Ramos (cell line): Measurements from ENCODE around the gene PHF21B.

Experiments
- in situ Hi-C: fragments of 300-500 bp; cut with MboI; formaldehyde crosslinking; loops from one replicate; pipeline ENCODE4 v1.14.3; 2022; ENCODE audit warnings: low sequenced_read_pairs; ENCODE audit not compliant: unreplicated experiment

Gene PHF21B

DNA sequence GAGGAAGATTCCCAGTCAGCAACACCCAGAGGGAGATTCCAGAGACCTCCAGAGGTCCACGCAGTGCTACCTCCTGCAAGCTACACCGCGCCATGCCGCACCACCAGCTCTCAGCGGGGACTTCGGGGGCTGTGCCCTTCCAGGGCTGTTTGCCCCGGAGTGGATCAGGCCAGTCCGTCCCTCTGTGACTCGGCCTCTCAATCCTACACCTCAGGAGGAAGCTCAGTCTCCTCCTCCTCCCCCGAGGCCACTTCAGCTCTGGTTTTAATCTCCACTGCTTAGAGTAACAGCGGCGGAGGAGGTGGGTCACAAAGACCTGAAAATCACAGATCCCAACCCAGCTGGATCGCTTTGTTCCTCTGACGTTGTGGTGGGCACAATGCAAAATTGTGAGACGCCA lies 68.6 kb downstream of the PHF21B start:
- in situ Hi-C loops: no loop called here

DNA sequence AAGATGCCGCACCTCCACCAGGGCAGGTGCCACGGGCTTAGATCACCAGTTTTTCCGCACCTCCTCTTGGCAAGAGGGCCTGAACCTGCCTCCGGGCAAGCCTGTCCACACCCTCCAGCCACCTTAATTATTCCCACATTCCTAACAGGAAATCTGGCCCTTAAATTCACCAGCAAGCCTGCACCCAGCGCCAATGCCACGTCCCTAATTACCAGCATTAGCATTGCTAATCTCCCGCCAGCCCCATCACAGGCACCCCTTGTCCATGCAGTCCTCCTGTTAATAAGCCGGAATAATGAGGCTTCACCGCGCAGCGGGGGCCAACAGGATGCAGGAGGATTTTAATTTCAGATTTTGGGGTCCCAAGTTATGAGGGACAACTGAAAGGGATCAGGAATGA lies 69.7 kb downstream of the PHF21B start:
- in situ Hi-C loops: no loop called here

DNA sequence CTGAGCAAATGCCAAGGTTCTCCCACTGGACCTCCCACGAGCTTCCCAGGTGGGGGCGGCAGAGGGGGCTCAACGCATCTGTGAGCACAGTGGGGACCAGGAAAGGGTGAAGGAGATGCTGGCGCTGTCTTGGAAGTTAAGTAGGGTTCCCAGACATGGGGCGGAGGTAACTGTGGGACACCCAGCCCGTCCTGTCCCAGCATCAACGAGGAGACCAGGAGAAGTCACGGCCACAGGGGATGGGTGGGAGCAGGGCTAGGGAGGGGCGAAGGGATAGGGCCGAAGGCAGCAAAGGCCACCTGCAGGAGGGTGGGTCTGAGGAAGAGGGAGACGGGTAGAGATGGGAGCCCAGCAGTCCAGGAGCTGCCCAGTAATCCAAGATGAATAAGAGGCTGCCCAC lies 70.4 kb downstream of the PHF21B start:
- in situ Hi-C loops: no loop called here

DNA sequence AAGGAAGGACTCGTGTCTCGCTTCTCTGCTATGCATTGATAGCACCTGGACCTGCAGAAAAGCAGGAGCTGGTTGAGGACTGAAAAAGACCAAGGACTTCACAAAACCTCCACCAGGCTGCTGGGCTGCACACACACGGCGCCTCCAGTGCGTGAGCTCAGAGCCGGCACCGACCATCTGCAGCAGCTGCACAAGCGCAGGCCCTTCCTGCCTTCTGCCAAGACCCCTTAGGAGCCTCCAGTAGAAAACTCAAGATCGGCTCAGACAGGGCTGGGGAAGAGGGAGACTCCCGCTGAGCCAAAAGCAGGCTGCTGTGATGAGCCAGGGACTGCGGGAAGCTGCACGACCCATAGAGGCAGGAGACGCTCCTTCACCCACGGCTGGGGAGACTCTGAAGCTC lies 70.9 kb downstream of the PHF21B start:
- in situ Hi-C loops: no loop called here

DNA sequence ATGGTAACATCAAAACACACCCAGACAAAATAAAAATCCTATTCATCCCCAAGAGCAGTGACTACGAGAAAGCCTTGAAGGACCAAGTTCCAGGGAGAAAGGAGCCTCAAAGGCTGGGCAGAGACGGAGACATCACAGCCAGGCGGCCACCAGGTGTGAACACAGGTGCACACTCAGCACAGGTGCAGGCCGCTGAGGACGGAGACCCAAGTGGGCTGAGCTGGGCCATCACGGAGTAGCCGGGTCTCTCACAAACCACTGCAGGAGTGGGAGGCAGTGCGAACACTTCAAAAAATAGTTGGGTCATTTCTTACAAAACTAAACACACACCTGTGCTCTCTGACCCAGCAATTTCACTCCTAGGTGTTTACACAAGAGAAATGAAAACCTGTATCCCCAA lies 72.6 kb downstream of the PHF21B start:
- in situ Hi-C loops: no loop called here

DNA sequence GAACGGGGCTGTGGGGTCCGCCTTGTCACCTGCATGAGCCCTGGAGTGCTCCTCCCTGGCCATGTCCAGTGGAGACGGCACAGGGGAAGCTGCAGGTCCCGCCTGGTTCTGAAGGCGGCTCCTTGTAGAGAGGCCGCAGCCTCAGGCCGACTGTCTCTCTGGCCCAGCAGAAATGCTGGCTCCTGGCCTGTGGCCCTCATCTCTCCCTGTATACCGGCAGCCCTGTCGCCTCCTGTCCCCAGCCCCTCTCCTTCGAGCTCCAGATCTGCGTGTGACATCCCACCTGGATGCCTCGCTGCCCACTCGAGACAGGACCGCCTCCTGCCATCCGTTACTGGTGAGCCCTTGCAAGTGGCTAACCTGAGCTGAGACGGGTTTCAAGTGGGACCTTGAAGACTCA lies 73.6 kb downstream of the PHF21B start:
- in situ Hi-C loops: no loop called here

DNA sequence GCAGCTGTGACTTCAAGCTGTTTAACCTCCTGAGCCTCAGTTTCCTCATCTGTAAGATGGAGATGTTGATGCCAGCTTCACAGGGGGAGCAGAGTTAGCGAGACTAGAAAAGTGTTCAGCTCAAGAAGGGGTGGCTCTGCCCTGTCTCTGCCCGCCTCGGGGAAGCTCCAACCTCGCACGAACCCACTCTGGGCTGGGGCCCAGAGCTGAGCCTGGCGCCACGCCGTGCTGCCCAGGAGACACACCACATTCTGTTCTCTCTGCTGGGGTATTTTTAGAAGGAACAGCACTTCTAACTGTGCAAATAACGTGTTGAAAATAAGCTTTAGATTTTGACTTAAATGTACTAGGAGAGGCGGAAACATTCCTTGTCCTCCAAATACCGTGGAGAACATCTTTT lies 74.1 kb downstream of the PHF21B start:
- in situ Hi-C loops: no loop called here

DNA sequence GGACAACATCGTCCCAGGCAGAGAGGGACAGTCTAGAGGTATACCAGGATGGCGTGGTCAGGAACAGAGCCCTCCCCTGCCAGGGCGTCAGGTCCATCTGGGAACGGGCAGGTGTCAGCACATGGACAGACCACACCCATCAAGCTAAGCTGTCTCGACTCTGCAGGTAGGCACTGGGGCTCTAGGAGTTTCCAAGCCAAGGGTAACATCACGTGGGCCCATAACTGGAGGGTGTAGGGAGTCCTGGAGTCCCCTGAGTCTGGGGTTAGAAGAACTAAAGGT lies 75.4 kb downstream of the PHF21B start:
- in situ Hi-C loops: no loop called here

DNA sequence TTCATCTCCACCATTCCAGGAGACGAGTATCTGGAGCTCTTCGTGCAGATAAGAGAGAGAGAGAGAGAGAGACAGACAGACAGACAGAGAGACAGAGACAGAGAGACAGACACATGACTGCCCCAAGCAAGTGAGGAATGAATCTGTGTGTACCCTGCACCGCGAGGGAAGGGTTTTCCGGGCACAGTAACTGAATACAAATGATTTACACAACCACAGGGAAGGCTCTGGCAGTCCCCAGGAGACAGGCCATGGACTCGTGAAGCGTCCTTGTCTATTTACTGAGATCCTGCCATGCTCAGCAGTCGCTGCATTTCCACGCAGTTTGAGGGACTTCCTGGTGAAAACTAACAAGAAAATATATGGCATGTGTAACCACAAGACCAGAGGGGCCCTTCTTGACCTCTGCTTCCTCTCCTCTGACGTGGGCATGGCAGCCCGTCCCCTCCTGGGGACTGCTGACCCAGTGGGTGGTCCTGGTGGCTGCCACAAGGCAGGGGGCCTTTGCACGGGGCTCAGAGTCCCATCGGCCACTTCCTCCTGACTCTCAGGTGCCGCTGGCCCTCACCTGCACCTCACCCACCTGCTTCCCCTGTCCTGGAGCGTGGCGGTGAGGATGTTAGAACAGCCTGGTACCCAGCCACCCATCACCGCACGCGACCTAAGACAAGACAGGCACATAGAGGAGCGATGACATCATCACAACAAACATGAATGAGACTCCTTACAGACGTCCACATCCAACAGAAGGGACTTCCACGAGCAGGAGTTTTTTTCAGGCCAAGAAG lies 75.9 kb downstream of the PHF21B start:
- in situ Hi-C loops: no loop called here

DNA sequence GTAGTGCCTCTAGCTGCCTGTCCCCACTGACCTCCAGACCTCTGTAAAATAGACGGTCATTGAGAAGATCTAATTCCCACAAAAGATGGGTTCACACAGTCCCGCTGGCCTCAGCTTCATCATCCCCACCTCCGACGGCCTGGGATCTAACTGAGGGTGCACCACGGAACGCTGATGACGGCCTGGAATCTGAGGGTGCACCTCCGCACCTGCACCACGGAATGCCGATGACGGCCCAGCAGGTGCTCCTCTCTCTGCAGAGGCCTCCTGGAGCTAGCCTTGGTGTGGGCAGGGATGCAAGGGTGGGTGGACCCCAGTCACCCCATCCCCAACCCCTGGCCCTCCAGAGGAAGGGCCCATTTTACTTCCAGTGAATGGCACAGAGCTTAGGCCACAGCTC lies 77.3 kb downstream of the PHF21B start:
- in situ Hi-C loops: no loop called here

DNA sequence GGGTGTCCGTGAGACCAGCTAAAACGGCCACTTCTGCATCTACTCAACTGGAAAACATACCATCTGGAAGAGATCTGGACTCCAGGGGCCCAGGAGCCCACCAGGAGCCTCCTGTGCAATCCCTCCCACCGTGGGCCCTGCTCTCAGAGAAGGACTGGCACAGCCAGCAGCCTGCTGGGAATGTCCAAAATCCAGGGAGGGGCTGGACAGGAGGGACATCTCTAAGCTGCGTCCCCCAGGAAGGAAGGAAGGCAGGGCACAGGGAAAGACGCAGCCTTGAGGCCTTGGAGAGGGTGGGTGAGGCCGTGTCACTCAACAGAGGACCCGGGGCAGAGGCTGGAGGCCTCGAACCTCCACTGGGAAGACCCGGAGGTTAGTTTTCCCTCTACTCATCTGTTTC lies 78.0 kb downstream of the PHF21B start:
- in situ Hi-C loops: no loop called here

DNA sequence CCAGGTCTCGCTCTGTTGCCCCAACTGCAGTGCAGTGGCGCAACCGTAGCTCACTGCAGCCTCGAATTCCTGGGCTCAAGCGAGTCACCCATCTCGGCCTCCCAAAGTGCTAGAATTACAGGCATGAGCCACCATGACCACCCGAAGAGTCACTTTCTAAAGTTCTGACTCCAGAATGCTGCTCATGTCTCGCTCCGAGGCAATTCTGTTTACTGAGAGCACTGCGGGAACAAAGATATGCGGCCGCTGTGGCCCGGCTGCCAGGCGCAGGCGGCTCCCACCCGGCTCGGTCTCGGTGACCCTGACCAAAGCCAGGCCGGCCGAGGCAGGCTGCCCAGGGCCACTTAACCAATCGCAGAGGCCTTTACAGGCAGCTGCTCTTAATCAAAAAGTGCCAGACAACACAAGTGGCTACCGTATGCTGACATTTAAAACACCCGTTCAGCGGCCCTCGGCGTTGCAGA lies 78.7 kb downstream of the PHF21B start:
- in situ Hi-C loops: no loop called here

DNA sequence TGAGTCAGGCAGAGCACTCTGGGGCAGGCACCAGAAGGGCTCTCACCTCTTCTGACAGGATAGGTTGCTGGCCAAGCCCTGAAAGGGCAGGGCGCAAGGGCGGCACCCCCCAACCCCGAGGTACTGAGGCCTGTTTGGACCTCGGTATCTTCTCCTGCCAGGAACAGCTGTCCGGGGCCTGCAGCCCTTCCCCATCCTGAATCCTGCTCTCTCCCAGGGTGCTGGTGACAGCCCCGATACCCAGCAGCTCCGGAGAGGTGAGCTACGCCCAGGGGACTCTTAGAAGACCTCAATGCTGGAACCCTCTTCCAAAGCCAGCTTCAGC lies 79.1 kb downstream of the PHF21B start:
- in situ Hi-C loops: no loop called here

DNA sequence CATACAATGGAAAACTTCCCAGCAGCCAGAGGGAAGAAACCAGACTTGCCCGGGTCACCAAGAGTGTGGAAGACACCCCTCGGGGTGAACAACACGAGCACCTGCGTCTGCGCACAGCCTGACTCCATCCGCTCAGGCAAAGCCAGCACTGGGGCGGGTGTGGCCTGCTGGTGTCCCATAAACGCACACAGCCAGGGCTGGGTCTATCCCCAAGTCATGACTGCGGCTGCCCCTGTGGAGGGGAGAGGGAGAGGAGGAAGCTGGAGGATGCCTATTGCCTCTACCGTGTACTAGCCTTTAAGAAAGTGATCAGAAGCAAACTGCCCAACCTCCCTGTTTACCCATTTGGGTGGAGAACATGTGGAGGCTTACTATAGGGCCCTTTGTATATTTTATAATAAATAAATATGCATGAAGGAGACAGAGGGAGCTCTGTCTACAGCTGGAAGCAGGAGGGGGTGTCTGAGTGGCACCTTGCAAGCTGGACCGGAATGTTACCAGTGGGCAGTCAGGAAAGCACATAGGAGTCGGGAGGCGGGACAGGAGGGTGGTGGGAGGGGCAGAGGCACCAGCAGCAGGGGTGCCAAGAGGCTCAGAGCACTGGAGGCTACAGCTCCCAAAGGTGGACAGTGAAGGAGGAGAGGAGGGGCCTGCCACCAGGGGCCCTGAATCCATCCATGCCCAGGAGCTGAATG lies 79.6 kb downstream of the PHF21B start:
- in situ Hi-C loops: no loop called here

DNA sequence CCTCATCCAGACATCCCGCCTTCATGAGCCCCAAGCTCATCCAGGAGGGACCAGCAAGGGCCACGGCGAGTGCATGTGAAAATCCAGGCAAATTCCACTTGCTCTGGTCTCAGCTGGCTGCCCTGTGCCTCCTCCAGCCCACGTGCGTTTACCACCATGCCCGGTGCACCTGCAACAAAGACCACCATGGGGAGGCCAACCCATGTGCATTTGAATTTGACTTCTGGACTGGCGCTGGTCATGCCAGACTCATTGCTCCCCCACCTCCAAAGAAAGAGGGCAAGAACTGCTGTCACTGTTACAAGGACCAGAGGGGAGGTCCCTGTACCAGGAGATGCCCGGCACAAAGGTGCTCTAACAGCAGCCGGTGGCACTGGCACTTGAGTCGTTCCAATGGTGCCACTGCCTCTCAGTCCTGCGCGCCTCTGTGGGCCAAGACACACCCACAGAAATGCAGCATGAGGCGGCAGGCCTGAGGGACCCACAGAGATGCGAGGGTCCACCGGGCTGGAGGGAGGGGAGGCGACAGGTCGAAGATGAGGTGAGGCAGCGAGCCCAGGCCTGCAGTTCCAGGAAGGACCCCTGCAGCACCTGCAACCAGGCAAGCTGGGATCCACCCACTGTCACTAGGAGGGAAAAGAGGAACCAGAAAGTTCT lies 80.3 kb downstream of the PHF21B start:
- in situ Hi-C loops: no loop called here

DNA sequence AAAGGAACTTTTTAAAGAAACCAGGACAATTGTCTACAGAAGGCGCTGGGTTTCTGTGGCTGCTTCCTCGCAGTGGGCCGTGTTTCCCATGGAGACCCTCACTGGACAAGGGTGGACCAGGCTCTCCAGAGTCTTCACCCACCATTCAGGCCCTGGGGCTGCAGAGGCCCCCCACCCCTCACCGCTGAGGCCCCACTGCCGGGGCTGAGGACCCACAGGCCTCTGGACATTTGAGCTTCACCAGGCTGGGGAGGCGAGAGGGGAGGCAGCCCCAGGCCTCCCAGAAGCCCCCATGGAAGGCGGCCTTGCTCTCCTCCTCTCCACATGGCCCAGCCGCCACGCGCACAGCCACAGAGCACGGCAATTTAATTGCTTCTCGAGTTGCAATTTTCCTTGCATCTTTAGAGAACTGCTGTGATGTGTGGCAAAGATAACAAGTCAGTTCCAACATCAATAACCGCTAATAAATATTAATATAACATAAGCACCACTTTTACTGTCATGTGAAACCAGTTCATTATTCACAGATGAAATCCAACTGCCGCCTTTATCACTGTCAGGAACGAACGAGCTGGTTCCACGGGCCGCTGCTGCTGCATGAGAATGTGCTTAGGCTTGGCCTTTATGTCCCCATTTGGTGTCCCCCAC lies 81.0 kb downstream of the PHF21B start:
- in situ Hi-C loops: no loop called here

DNA sequence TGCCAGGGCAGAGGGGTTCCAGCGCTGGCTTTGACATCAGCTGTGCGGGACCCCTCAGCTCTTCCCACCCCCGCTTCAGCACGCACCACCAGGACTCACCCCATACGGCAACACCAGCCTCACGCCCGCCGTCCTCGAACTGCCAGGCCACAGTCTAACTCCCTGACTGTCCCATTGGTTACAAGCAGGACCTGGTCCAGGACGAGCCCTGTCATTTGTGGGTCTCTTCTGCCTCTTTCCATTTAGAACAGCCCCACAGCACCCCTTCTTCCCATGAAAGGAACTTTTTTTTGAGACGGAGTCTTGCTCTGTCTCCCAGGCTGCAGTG lies 81.7 kb downstream of the PHF21B start:
- in situ Hi-C loops: no loop called here

DNA sequence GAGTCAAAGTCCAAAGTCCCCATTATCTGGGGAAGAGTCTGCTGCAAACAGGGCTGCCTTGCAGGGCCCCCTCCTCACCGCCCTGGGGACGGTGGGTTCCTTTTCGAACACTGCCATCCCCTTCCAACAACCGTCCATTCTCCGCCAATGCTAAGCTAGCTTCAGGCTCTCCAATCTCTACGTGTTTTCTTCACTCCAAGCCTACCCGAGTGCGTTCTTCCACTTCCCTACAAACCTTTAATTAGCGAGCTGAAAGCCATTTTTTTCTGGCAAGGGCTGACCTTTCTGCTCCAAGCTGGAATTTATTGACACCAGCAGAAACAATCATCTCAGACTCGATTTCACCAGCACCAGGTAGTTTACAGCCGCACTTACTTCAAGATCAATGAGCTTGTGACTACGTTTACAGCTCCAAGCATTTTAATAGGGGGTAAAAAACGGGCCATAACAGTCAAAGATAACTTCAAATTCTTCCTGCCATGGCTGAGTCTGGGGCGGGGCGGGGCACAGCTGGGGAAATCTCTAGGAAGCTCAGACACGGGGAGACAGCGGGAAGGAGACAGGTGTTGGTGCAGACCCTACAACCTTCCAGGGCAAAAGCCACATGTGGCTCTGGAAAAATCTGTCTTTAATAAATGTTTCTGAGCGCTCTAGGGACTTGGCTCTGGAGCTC lies 82.2 kb downstream of the PHF21B start:
- in situ Hi-C loops: no loop called here

DNA sequence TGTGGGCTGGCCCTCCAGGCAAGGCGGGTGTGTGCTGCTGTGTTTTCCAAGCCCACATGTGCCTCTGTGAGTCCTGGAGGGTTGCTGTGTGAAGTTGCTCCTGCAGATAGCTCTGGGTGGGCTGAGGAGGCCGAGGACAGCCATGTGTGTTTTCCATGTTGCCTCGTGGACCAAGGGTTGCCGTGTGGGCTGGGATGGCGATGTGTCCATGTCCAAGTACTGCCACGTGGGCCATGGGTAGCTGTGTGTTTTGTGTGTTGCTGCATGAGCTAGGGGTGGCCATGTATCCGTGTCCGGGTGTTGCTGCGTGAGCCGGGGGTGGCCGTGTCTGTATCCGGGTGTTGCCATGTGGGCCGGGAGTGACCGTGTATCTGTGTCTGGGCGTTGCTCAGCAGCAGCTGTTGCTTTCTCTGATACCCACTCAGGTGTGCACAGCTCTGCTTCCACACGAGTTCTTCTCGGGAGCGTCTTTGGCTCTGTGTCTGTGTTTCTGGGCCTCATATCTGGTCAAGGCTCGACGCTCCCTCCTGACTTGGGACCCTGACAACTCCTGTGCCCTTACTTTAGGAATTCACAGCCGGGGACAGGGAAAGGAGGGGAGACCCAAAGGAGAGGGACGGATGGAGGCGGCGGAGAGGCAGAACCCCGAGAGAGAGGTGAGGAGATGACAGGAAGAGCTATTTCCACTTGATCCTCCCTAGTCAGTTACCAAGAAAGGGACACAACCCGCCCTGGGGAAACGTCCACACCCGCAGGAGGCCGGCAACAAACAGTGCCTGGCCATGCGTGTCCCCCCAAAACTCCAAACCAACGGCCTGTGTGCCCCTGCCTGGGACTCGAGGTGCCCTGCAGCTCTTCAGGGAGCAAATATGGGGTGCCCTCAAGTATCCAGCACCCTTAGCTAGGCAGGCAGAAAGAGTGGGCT lies 83.1 kb downstream of the PHF21B start:
- in situ Hi-C loops: no loop called here

DNA sequence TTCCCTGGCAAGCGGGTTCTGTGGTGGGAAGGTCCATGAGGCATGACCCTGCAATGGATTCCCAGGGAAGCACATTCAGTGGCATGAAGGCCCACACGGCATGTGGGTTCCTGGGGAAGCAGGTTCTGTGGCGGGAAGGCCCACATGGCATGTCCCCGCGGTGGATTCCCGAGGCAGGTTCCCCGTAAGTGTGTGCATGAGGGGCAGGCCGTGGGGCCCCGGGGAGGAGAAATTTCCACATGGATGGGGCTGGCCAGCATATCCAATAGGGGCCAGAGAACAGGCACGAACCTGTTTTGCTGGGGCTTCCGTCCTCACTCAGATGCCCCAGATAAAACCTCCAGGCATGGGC lies 83.7 kb downstream of the PHF21B start:
- in situ Hi-C loops: no loop called here
